DOHH2 (cell line): ENCODE results near the gene AOC3.

Experiments
- H3F3A ChIP-seq: fragments of 200-600 bp; sonication (generic), shearing (Covaris generic); 2 replicates; pipeline ENCODE4 v1.6.0; 2016; ENCODE audit warnings: antibody characterized with exemption, mild to moderate bottlenecking; ENCODE audit not compliant: control insufficient read depth, insufficient read depth
- H3K27ac ChIP-seq: fragments of 200-600 bp; sonication (generic); 2 replicates; pipeline ENCODE4 v1.5.1; 2014; ENCODE audit warnings: low read depth, mild to moderate bottlenecking, low read length, moderate library complexity
- H3K27me3 ChIP-seq: fragments of 200-600 bp; sonication (generic); 2 replicates; pipeline ENCODE4 v1.6.1; 2014; ENCODE audit warnings: mild to moderate bottlenecking, low read length, mixed read lengths; ENCODE audit not compliant: control insufficient read depth
- H3K36me3 ChIP-seq: fragments of 200-600 bp; sonication (generic); 2 replicates; pipeline ENCODE4 v1.6.1; 2014; ENCODE audit warnings: mild to moderate bottlenecking, low read length, moderate library complexity, mixed read lengths; ENCODE audit not compliant: control insufficient read depth
- H3K4me1 ChIP-seq: fragments of 200-600 bp; sonication (generic); 2 replicates; pipeline ENCODE4 v1.6.1; 2014; ENCODE audit warnings: mild to moderate bottlenecking, low read length, mixed read lengths; ENCODE audit not compliant: control insufficient read depth
- H3K4me2 ChIP-seq: fragments of 200-600 bp; sonication (generic); 2 replicates; pipeline ENCODE4 v1.6.0; 2014; ENCODE audit warnings: mild to moderate bottlenecking, low read length, moderate library complexity
- H3K4me3 ChIP-seq: fragments of 200-600 bp; sonication (generic); 2 replicates; pipeline ENCODE4 v1.5.1; 2014; ENCODE audit warnings: mild to moderate bottlenecking, low read length, mixed read lengths
- H3K79me2 ChIP-seq: fragments of 200-600 bp; sonication (generic); 2 replicates; pipeline ENCODE4 v1.6.1; 2014; ENCODE audit warnings: mild to moderate bottlenecking, low read length, mixed read lengths; ENCODE audit not compliant: control insufficient read depth
- H3K9me2 ChIP-seq: fragments of 200-600 bp; sonication (generic); replicated peaks from 2 replicates; pipeline ENCODE4 v1.6.1; 2014; ENCODE audit warnings: mild to moderate bottlenecking, low read length, mixed read lengths; ENCODE audit not compliant: control insufficient read depth
- H3K9me3 ChIP-seq: fragments of 200-600 bp; sonication (generic); 2 replicates; pipeline ENCODE4 v1.6.1; 2014; ENCODE audit warnings: antibody characterized with exemption, low read length, mixed read lengths; ENCODE audit not compliant: control insufficient read depth, insufficient read depth
- H4K20me1 ChIP-seq: fragments of 200-600 bp; sonication (generic); 2 replicates; pipeline ENCODE4 v1.6.0; 2014; ENCODE audit warnings: low read depth, mild to moderate bottlenecking, antibody characterized with exemption, low read length, moderate library complexity; ENCODE audit not compliant: control insufficient read depth, insufficient read depth
- CTCF ChIP-seq: fragments of 200-600 bp; sonication (generic); IDR thresholded peaks from one replicate; pipeline ENCODE4 v1.5.1; 2014; ENCODE audit warnings: antibody characterized with exemption, mild to moderate bottlenecking, low read depth, low read length; ENCODE audit not compliant: poor library complexity, severe bottlenecking
- EZH2phosphoT487 ChIP-seq: fragments of 200-600 bp; sonication (generic); IDR thresholded peaks from 2 replicates; pipeline ENCODE4 v1.6.1; 2017; ENCODE audit warnings: borderline replicate concordance, mild to moderate bottlenecking, antibody characterized with exemption, low read length, moderate library complexity, mixed read lengths

The AOC3 gene

GRCh38 chr17:42878123-42878880 lies 27.3 kb downstream of the AOC3 start:
- Histone ChIP-seq H3K4me3 (no peak overlapping the region), H3K27ac (no peak overlapping the region), H3K4me1 (peaks cover 3% of the 10 kb centered on the region; the same call in 1 of the 2 replicates), H3K9me2 (no peaks in the 10 kb centered on the region), H3K36me3 (no peaks in the 10 kb centered on the region), H3K4me2 (no peak overlapping the region), H4K20me1 (no peaks in the 10 kb centered on the region), H3K27me3 (peaks cover 39% of the 10 kb centered on the region), H3K9me3 (no peaks in the 10 kb centered on the region), H3K79me2 (no peaks in the 10 kb centered on the region), H3F3A (no peaks in the 10 kb centered on the region)
- TF ChIP-seq CTCF (no peak), EZH2phosphoT487 (no peak)

- peaks cover 39% of the 10 kb centered on the region for H3K27me3 ChIP-seq
- no peaks in the 10 kb centered on the region for H3K79me2 ChIP-seq
- no peaks in the 10 kb centered on the region for H3F3A ChIP-seq
- no peaks in the 10 kb centered on the region for H3K36me3 ChIP-seq
- no peak overlapping the region for H3K27ac ChIP-seq
- H3K4me2 ChIP-seq, result no peak overlapping the region
- H3K9me2 ChIP-seq, result no peaks in the 10 kb centered on the region
- H3K9me3 ChIP-seq, result no peaks in the 10 kb centered on the region
- no peak overlapping the region for H3K4me3 ChIP-seq
- no peaks in the 10 kb centered on the region for H4K20me1 ChIP-seq
- peaks cover 3% of the 10 kb centered on the region; the same call in 1 of the 2 replicates for H3K4me1 ChIP-seq
- TF ChIP-seq EZH2phosphoT487, result no peak
- TF ChIP-seq CTCF, result no peak
Measured at GRCh38 chr17:42878924-42879595, 28.1 kb downstream of the AOC3 start.

GRCh38 chr17:42879596-42879985 lies 28.6 kb downstream of the AOC3 start:
- no peaks in the 10 kb centered on the region for H3F3A ChIP-seq
- H3K27ac ChIP-seq, result no peak overlapping the region
- TF ChIP-seq EZH2phosphoT487, result no peak
- no peak for TF ChIP-seq CTCF
- no peaks in the 10 kb centered on the region for H3K9me3 ChIP-seq
- H3K9me2 ChIP-seq, result no peaks in the 10 kb centered on the region
- no peak overlapping the region for H3K4me3 ChIP-seq
- peaks cover 39% of the 10 kb centered on the region for H3K27me3 ChIP-seq
- H3K79me2 ChIP-seq, result no peaks in the 10 kb centered on the region
- H3K4me2 ChIP-seq, result no peak overlapping the region
- no peaks in the 10 kb centered on the region for H4K20me1 ChIP-seq
- no peaks in the 10 kb centered on the region for H3K36me3 ChIP-seq
- H3K4me1 ChIP-seq, result peaks cover 3% of the 10 kb centered on the region; the same call in 1 of the 2 replicates
